ENCODE measurements around the gene FRMD6.

- TF ChIP-seq CTCF (conservative IDR thresholded peaks at IDR 0.05) (no peak), ZFX (IDR thresholded peaks at IDR 0.05) (no peak)
These were observed 30.1 kb upstream of the FRMD6 start for GRCh38 chr14:51621654-51622053.
